H1 (cell line): ENCODE results near the gene ZNF407. TPM values are rescaled to one million over a fixed set of nuclear protein-coding genes. Genes with fewer than 3 reads are reported as not detected.

Experiments used
- polyA plus RNA-seq, 7 experiments: library from polyadenylated mRNA; depleted of rRNA in 3 of 7; stranded (reverse) in 5 of 7; unstranded in 2 of 7; fragments of >200 nt in 5 of 7; fragments of 200-250 nt in 2 of 7; gene quantifications; 1 replicate in 5 of 7; 2 replicates in 1 of 7; 4 replicates in 1 of 7; pipeline versions ENCODE4 v1.2.1 to v1.2.3, GENCODE V29; 2011 to 2013; ENCODE audit warnings: missing spikeins in 2 of 7, mixed read lengths in 2 of 7
- total RNA-seq: library from RNA; stranded (reverse); fragmentation: NEBNext Ultra II Directional; extraction: Animal tissue kit (Norgen Biotek cat#: 25700); gene quantifications from 2 replicates; pipeline ENCODE4 v1.2.1, GENCODE V29; 2021
- TF ChIP-seq, protein P1 (sequence below): fragments of 300-600 bp; sonication (generic); IDR thresholded peaks from 2 replicates; pipeline ENCODE4 v1.7.1; 2012; ENCODE audit warnings: low read length, moderate library complexity, mild to moderate bottlenecking, inconsistent platforms; ENCODE audit not compliant: insufficient replicate concordance
- TF ChIP-seq, protein P2 (sequence below): IDR thresholded peaks from 2 replicates; pipeline ENCODE4 v1.6.1; 2012; ENCODE audit warnings: low read length, inconsistent platforms
- TF ChIP-seq, protein P3 (sequence below): IDR thresholded peaks from 2 replicates; pipeline ENCODE4 v1.6.1; 2011; ENCODE audit warnings: low read depth, mild to moderate bottlenecking, low read length; ENCODE audit not compliant: insufficient read depth

The ZNF407 gene
- total and polyA plus RNA-seq, 2 of the 8 experiments (the other 6 are each of a cell fraction or from before 2014, with no cell fraction given), result 1.5 to 6.8 TPM

DNA sequence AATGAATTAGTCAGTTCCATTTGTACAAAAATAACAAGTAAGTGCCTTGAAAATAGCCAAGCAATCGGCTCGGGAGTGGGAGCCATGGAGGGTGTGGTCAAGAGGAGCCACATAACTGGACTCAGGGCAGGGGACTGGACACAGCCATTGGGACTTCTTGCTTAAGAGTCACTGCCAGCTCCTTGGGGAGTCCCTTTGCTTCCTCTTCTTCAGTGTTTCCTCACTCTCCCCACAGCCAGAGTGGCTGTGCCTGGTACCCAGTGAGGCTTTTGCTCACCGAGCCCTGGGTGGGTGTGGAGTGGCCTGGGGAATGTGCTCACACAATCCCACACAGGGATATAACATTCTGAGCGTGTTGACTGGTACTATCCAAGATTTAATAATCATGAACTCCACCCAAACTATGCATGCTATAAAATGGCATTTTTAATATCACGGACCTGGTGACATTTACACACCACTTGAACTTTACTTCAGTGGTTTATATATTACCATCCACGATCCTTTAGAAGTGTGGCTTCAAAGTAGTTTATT, 516.6 kb downstream of the ZNF407 start (continued):
- TF ChIP-seq, protein P1, sequence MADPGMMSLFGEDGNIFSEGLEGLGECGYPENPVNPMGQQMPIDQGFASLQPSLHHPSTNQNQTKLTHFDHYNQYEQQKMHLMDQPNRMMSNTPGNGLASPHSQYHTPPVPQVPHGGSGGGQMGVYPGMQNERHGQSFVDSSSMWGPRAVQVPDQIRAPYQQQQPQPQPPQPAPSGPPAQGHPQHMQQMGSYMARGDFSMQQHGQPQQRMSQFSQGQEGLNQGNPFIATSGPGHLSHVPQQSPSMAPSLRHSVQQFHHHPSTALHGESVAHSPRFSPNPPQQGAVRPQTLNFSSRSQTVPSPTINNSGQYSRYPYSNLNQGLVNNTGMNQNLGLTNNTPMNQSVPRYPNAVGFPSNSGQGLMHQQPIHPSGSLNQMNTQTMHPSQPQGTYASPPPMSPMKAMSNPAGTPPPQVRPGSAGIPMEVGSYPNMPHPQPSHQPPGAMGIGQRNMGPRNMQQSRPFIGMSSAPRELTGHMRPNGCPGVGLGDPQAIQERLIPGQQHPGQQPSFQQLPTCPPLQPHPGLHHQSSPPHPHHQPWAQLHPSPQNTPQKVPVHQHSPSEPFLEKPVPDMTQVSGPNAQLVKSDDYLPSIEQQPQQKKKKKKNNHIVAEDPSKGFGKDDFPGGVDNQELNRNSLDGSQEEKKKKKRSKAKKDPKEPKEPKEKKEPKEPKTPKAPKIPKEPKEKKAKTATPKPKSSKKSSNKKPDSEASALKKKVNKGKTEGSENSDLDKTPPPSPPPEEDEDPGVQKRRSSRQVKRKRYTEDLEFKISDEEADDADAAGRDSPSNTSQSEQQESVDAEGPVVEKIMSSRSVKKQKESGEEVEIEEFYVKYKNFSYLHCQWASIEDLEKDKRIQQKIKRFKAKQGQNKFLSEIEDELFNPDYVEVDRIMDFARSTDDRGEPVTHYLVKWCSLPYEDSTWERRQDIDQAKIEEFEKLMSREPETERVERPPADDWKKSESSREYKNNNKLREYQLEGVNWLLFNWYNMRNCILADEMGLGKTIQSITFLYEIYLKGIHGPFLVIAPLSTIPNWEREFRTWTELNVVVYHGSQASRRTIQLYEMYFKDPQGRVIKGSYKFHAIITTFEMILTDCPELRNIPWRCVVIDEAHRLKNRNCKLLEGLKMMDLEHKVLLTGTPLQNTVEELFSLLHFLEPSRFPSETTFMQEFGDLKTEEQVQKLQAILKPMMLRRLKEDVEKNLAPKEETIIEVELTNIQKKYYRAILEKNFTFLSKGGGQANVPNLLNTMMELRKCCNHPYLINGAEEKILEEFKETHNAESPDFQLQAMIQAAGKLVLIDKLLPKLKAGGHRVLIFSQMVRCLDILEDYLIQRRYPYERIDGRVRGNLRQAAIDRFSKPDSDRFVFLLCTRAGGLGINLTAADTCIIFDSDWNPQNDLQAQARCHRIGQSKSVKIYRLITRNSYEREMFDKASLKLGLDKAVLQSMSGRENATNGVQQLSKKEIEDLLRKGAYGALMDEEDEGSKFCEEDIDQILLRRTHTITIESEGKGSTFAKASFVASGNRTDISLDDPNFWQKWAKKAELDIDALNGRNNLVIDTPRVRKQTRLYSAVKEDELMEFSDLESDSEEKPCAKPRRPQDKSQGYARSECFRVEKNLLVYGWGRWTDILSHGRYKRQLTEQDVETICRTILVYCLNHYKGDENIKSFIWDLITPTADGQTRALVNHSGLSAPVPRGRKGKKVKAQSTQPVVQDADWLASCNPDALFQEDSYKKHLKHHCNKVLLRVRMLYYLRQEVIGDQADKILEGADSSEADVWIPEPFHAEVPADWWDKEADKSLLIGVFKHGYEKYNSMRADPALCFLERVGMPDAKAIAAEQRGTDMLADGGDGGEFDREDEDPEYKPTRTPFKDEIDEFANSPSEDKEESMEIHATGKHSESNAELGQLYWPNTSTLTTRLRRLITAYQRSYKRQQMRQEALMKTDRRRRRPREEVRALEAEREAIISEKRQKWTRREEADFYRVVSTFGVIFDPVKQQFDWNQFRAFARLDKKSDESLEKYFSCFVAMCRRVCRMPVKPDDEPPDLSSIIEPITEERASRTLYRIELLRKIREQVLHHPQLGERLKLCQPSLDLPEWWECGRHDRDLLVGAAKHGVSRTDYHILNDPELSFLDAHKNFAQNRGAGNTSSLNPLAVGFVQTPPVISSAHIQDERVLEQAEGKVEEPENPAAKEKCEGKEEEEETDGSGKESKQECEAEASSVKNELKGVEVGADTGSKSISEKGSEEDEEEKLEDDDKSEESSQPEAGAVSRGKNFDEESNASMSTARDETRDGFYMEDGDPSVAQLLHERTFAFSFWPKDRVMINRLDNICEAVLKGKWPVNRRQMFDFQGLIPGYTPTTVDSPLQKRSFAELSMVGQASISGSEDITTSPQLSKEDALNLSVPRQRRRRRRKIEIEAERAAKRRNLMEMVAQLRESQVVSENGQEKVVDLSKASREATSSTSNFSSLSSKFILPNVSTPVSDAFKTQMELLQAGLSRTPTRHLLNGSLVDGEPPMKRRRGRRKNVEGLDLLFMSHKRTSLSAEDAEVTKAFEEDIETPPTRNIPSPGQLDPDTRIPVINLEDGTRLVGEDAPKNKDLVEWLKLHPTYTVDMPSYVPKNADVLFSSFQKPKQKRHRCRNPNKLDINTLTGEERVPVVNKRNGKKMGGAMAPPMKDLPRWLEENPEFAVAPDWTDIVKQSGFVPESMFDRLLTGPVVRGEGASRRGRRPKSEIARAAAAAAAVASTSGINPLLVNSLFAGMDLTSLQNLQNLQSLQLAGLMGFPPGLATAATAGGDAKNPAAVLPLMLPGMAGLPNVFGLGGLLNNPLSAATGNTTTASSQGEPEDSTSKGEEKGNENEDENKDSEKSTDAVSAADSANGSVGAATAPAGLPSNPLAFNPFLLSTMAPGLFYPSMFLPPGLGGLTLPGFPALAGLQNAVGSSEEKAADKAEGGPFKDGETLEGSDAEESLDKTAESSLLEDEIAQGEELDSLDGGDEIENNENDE, result no peak
- TF ChIP-seq, protein P2, sequence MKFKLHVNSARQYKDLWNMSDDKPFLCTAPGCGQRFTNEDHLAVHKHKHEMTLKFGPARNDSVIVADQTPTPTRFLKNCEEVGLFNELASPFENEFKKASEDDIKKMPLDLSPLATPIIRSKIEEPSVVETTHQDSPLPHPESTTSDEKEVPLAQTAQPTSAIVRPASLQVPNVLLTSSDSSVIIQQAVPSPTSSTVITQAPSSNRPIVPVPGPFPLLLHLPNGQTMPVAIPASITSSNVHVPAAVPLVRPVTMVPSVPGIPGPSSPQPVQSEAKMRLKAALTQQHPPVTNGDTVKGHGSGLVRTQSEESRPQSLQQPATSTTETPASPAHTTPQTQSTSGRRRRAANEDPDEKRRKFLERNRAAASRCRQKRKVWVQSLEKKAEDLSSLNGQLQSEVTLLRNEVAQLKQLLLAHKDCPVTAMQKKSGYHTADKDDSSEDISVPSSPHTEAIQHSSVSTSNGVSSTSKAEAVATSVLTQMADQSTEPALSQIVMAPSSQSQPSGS, result no peak
- TF ChIP-seq, protein P3, sequence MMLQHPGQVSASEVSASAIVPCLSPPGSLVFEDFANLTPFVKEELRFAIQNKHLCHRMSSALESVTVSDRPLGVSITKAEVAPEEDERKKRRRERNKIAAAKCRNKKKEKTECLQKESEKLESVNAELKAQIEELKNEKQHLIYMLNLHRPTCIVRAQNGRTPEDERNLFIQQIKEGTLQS, result no peak
